GM21619 (cell line): ENCODE results near the gene SPRR2A.
"Not testable (repeated sequence)": the region's sequence is repeated elsewhere in the genome, so short reads cannot be mapped to it uniquely, and the experiment has no call there.

Source experiments
- ATAC-seq: cut with Tn5 transposase; IDR thresholded peaks from one replicate; pipeline ENCODE4 v1.9.1; 2021; ENCODE audit not compliant: unreplicated experiment

Gene SPRR2A

DNA sequence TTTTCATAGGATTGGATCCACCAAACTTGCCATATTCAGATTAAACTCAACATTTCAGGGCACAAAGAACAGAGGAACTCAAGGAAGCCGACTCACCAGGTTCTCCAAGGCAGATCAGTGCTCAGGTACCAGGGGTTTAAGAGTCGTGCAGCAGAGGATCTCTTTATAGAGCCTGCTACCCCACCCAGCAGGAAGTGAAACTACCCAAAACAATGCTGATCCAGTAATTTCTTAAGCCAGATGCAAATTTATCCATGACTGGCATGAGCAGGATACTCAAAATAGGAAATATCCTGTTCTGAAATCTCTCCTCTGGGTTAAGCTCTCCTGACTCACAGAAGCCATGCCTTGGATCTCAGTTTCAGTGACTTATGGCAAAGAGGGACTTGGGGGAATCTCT lies at the start of gene SPRR2A:
TSS of gene SPRR2A (minus strand) at position 138 of the 400 bp plus-strand sequence. CDS start 777 bp downstream, outside the sequence.
- no peak for ATAC-seq

- ATAC-seq = no peak
Measured at GRCh38 chr1:153100245-153100644, 42.9 kb upstream of the SPRR2A start.

- ATAC-seq = no peak
Measured at GRCh38 chr1:153099461-153100045, 42.2 kb upstream of the SPRR2A start.

GRCh38 chr1:153095764-153096163 lies 38.5 kb upstream of the SPRR2A start:
- no peak for ATAC-seq

- no peak for ATAC-seq
Measured at GRCh38 chr1:153094426-153094825, 37.1 kb upstream of the SPRR2A start, which contains the start of gene SPRR2E. Gene SPRR2E (minus strand): TSS chr1:153094526. CDS start chr1:153093751, 775 bp downstream.

DNA sequence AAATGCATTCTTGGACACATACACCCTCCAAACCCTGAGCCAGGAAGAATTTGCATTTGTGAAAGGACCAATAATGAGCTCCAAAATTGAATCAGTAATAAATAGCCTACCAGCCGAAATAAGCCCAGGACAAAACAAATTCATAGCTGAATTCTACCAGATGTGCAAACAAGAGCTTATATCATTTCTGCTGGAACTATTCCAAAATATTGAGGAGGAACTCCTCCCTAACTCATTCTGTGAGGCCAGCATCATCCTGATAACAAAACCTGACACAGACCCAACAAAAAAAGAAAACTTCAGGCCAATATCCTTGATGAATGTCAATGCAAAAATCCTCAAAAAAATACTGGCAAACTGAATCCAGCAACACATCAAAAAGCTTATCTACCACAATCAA lies 30.3 kb upstream of the SPRR2A start:
- ATAC-seq = no peak

DNA sequence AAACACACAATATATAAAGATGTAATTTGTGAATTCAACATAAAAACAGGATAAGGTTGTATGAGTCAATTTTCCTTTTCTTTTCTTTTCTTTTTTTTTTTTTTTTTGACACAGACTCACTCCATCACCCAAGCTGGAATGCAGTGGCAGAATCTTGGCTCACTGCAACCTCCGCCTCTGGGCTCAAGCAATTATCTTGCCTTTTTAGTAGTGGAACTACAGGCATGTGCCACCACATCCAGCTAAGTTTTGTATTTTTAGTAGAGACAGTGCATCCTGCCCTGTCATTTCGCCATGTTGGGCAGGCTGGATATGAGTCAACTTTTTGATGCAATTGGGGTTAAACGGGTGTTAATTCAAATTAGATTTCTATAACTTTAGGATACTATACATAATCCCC lies 24.4 kb upstream of the SPRR2A start:
- no peak for ATAC-seq

DNA sequence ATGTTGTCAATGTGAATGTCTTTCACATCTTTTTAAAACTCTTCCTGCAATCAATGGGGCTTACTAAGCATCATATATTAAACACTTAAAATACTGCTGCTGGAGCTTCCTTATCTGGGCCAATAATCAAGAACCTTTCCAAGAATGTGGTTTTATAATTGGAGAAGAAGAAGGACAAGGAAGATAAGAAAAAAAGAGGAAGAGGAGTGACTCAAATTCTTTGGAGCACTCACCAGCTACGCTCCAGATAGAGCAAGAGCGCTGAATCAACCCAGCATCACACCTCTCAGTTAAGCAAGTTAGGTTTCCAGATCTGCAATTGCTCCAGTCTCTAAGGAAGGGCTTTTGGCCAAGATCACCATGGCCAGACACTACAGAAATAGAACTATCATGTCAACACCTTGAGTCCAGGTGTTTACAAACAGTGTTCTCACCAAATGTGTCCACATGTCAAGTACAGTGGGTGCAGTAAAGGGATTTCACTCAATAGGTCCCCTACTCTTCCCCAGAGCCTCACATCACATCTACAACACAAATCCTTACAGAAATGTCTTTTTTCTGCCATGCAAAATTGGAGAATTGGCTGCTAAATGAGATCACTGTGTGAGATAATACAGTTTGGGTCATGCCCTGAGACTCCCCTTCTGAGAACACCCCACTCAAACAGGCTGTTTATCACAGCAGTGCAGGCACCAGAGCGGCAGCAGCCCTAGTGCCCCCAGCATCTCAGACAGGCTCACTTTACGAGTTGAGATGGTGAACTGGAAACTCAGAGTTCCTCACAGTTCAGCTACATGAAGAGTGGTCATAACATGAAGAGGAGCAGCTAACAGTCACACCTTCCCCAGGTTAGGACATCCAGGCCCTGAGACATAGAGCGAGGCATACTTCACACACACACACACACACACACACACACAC lies 15.8 kb upstream of the SPRR2A start:
- no peak for ATAC-seq

GRCh38 chr1:153071511-153071910 lies 14.2 kb upstream of the SPRR2A start, which contains the start of gene SPRR2B:
Gene SPRR2B (minus strand): TSS chr1:153071611. CDS start chr1:153070839, 772 bp downstream.
- no peak for ATAC-seq

DNA sequence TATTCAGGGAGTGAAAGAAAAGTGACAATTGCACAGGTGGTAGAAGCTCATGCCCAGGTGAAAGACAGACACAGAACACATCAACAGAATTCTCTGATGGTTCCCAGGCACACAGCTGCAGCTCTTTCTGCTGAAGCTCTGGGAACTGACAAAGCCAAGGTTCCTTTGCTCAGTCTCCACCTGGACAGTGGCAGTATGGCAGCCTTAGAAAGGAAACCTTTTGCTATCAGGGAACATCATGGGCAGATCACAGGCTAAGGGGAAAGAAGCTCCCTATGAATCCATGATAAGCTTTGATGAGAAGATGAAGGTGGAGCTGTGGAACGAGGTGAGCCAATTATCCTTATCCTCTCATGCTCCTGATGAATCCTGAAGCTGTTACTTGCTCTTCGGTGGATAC lies 12.9 kb upstream of the SPRR2A start:
- ATAC-seq = no peak

GRCh38 chr1:153058826-153059784 lies 1.8 kb upstream of the SPRR2A start:
- ATAC-seq = no peak

DNA sequence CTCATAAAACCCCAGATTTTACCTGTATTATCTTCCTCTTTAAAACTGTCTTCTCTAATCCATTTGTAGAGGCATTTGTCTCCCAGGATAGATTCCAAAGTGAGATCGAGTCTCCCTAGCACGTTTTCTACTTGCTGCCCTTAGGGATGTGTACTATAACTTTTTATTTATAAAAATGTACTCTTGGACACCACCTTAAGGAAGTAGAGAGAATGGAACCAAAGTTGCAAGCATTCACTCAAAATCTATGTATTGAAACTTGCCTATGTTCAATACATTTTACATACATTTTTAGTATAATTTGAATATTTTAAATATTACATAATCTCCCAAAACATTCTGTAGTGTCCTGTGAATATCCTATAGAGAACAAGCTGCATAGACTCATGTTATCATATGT lies 842 bp upstream of the SPRR2A start:
- no peak for ATAC-seq

GRCh38 chr1:153056111-153056510 lies 1.2 kb downstream of the SPRR2A start:
- ATAC-seq = not testable (repeated sequence)

GRCh38 chr1:153049211-153049610 lies 8.1 kb downstream of the SPRR2A start:
- no peak for ATAC-seq

- no peak for ATAC-seq
Measured at GRCh38 chr1:153040950-153041631, 16.2 kb downstream of the SPRR2A start, which contains the start of gene SPRR2D. Gene SPRR2D (minus strand): TSS chr1:153041120. CDS start chr1:153040346, 774 bp downstream.

DNA sequence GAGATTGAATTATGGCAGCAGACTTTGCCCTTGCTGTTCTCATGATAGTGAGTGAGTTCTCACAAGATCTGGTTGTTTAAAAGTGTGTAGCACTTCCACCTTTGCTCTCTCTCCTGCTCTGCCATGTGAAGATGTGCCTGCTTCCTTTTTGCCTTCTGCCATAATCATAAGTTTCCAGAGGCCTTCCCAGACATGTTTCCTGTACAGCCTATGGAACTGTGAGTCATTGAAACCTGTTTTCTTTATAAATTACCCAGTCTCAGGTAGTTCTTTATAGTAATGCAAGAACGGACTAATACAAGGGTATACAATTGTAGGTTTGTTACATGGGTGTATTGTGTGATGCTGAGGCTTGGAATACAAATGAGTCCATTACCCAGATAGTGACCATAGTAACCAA lies 22.1 kb downstream of the SPRR2A start:
- ATAC-seq = no peak

GRCh38 chr1:153032677-153033308 lies 24.5 kb downstream of the SPRR2A start:
- no peak for ATAC-seq

GRCh38 chr1:153032073-153032472 lies 25.2 kb downstream of the SPRR2A start:
- ATAC-seq = no peak

GRCh38 chr1:153030895-153031294 lies 26.4 kb downstream of the SPRR2A start, which contains the start of gene SPRR1B:
Gene SPRR1B (plus strand): TSS chr1:153031203. CDS start chr1:153032346, 1,143 bp downstream.
- no peak for ATAC-seq

- no peak for ATAC-seq
Measured at GRCh38 chr1:153028766-153029165, 28.5 kb downstream of the SPRR2A start.
